Spleen (tissue), 7 donors: ENCODE measurements around the gene ZG16.

Experiments used
- CTCF ChIP-seq, 11 experiments: fragments of 200-600 bp in 7 of 11; fragments of 450-650 bp in 4 of 11; sonication (generic) in 4 of 11; IDR thresholded peaks in 8 of 11; conservative IDR thresholded peaks in 3 of 11; 1 replicate in 7 of 11; 2 replicates in 4 of 11; pipeline versions ENCODE4 v1.4.0 to v1.8.0; 2016 to 2021; ENCODE audit warnings: antibody characterized with exemption in 11 of 11, inconsistent platforms in 4 of 11, mild to moderate bottlenecking in 1 of 11
- POLR2A ChIP-seq, 3 donors: fragments of 450-650 bp; IDR thresholded peaks; one replicate each; pipeline ENCODE4 v1.5.1; 2017; ENCODE audit warnings: antibody characterized with exemption in 3 of 3, mild to moderate bottlenecking in 1 of 3
- POLR2AphosphoS5 ChIP-seq, 3 donors: sonication (generic); formaldehyde crosslinking; IDR thresholded peaks; one replicate each; pipeline ENCODE4 v1.5.1; 2017; ENCODE audit warnings: antibody characterized with exemption in 3 of 3
- donor health status: DM: no; HTN: no; CAD: no; lungs with moderate emphysema.
- donor health status: DM: no; HTN: no; CAD: no.
- donor health status: DM: no; HTN: no; CAD: no.

- TF ChIP-seq CTCF (IDR thresholded peaks at IDR 0.05 in 8 of 11, conservative IDR thresholded peaks at IDR 0.05 in 3 of 11) = no peak
- no peak for TF ChIP-seq POLR2A (IDR thresholded peaks at IDR 0.05)
- TF ChIP-seq POLR2AphosphoS5 (IDR thresholded peaks at IDR 0.05) = no peak
These were observed 29.9 kb upstream of the ZG16 start for GRCh38 chr16:29747947-29748759.
